ENCODE measurements around the gene ASAH2B.

The ASAH2B gene

DNA sequence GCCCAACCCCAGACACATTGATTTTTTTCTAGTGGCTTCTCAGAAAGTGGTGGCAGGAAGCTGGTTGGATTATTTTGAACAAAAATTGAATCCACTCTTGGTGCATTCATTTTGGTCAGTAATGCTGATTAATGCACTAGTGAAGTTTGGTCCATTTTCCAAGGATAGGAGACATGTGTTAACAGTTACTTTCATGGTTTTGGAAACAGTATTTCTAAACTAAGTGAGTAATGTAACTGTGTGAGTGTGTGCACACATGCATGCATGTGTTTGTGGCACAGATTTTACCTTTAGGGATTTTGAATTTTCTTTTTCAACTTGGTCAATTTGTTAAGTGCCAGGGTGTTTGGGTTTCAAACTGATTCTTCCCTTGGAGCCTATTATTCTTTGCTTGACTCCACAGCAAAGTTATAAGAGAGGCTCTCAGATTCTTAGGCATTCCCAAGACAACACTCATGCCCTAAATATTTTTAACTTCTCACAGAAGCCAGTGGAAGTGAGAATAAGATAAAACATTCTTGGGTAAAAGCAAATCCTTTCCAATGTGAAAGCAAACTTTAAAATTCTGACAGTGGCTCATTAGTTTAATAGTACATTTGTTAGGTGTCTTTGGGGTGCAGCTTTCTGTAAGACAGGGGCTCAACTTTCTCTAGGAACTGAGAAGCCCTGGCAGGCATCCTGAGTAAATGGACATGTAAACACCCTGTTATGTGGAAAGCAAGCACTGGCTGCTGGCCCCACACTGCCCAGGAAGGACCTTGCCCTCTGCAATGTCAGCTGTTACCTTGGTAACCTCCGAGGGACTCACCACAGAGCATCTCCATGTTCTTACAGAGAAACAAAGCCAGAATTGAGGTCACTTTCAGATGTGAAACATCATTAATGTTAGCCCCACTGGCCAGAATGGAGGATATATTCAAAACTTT, 68.4 kb downstream of the ASAH2B start:
- no peak overlapping the region for H3K4me3 ChIP-seq (ENCODE audit: low read length)
- H3K36me3 ChIP-seq (ENCODE audit: control insufficient read depth, insufficient read depth, low read length) = no peaks in the 10 kb centered on the region
- H3K4me1 ChIP-seq (ENCODE audit: control insufficient read depth, insufficient read depth, low read length) = no peaks in the 10 kb centered on the region
- H3K27ac ChIP-seq (ENCODE audit: low read depth, low read length) = no peak overlapping the region
- H3K27me3 ChIP-seq (ENCODE audit: control insufficient read depth, insufficient read depth, low read length) = no peaks in the 10 kb centered on the region
- H3K9ac ChIP-seq (ENCODE audit: low read length) = no peak overlapping the region

Measured in rectal smooth muscle tissue (tissue), 1 donor.